K562 (cell line): Measurements from ENCODE around the gene UBA7. TPM values are rescaled to one million over a fixed set of nuclear protein-coding genes. Genes with fewer than 3 reads are reported as not detected.

Experiments
- BRF1 ChIP-seq: IDR thresholded peaks from 3 replicates; pipeline ENCODE4 v1.6.1; 2011; ENCODE audit warnings: borderline replicate concordance, mild to moderate bottlenecking; ENCODE audit not compliant: insufficient read length; ENCODE audit errors: extremely low read depth
- HMG20B ChIP-seq: fragments of 250-450 bp; sonication (Bioruptor Pico); IDR thresholded peaks from 2 replicates; pipeline ENCODE4 v1.5.0; 2021; ENCODE audit warnings: mild to moderate bottlenecking
- KAT8 ChIP-seq: fragments of 450-650 bp; IDR thresholded peaks from 2 replicates; pipeline ENCODE4 v1.6.1; 2016; ENCODE audit warnings: low read depth, mild to moderate bottlenecking
- KHSRP ChIP-seq: fragments of 450-650 bp; IDR thresholded peaks from 2 replicates; pipeline ENCODE4 v1.6.1; 2017
- KLF16 ChIP-seq: IDR thresholded peaks from 2 replicates; pipeline ENCODE4 v1.6.1; 2016; ENCODE audit warnings: antibody characterized with exemption
- LEF1 ChIP-seq: fragments of 450-650 bp; IDR thresholded peaks from 2 replicates; pipeline ENCODE4 v1.6.1; 2016; ENCODE audit warnings: mild to moderate bottlenecking
- MAZ ChIP-seq, 2 experiments: fragments of 450-650 bp in 1 of 2; sonication (generic) in 1 of 2; formaldehyde crosslinking; IDR thresholded peaks in 1 of 2; conservative IDR thresholded peaks in 1 of 2; 2 replicates each; pipeline versions ENCODE4 v1.4.0 to v1.5.0; 2020; ENCODE audit warnings: mild to moderate bottlenecking in 1 of 2, missing genetic modification reagents in 1 of 2
- NCOR1 ChIP-seq: fragments of 450-650 bp; IDR thresholded peaks from 2 replicates; pipeline ENCODE4 v1.6.1; 2016; ENCODE audit warnings: mild to moderate bottlenecking, moderate library complexity
- NELFE ChIP-seq: IDR thresholded peaks from 2 replicates; pipeline ENCODE4 v1.6.1; 2011; ENCODE audit warnings: mild to moderate bottlenecking; ENCODE audit not compliant: insufficient read depth, insufficient read length
- NFE2 ChIP-seq: IDR thresholded peaks from 2 replicates; pipeline ENCODE4 v1.6.1; 2014; ENCODE audit warnings: antibody characterized with exemption, low read depth
- PRPF4 ChIP-seq: fragments of 200-400 bp; formaldehyde crosslinking; IDR thresholded peaks from one replicate; pipeline ENCODE4 v1.6.1; 2017; ENCODE audit warnings: low read length, low read depth, mild to moderate bottlenecking; ENCODE audit not compliant: insufficient read depth, poor library complexity, severe bottlenecking
- SAFB2 ChIP-seq: fragments of 200-400 bp; formaldehyde crosslinking; IDR thresholded peaks from 2 replicates; pipeline ENCODE4 v1.6.1; 2018; ENCODE audit warnings: borderline replicate concordance, low read length, low read depth, moderate library complexity; ENCODE audit not compliant: severe bottlenecking
- SMARCA4 ChIP-seq: fragments of 450-650 bp; IDR thresholded peaks from 2 replicates; pipeline ENCODE4 v1.6.1; 2016
- TRIM24 ChIP-seq, 2 experiments: fragments of 450-650 bp; IDR thresholded peaks; 2 replicates each; pipeline ENCODE4 v1.6.1; 2016
- YY1 ChIP-seq, 3 experiments: IDR thresholded peaks; 2 replicates each; pipeline ENCODE4 v1.6.1; 2011; ENCODE audit warnings: low read length in 2 of 3, mild to moderate bottlenecking in 2 of 3, moderate library complexity in 2 of 3, borderline replicate concordance in 1 of 3, control low read depth in 1 of 3, low read depth in 1 of 3; ENCODE audit not compliant: insufficient read depth in 3 of 3, insufficient replicate concordance in 2 of 3, control insufficient read depth in 1 of 3, insufficient read length in 1 of 3; ENCODE audit errors: extremely low read depth in 1 of 3
- ZNF274 ChIP-seq: IDR thresholded peaks from 2 replicates; pipeline ENCODE4 v1.6.1; 2011; ENCODE audit warnings: low read depth, mild to moderate bottlenecking, low read length, moderate library complexity, borderline replicate concordance
- ZNF311 ChIP-seq: fragments of 250-450 bp; sonication (Bioruptor Pico); IDR thresholded peaks from 2 replicates; pipeline ENCODE4 v1.4.0; 2020; ENCODE audit warnings: mild to moderate bottlenecking, moderate library complexity
- ZNF778 ChIP-seq: fragments of 450-650 bp; formaldehyde crosslinking; IDR thresholded peaks from 2 replicates; pipeline ENCODE4 v1.4.0; 2020; ENCODE audit warnings: mild to moderate bottlenecking, moderate library complexity
- polyA plus RNA-seq, 8 experiments: library from polyadenylated mRNA; depleted of rRNA in 4 of 8; stranded (reverse) in 5 of 8; unstranded in 3 of 8; fragments of >200 nt; fragmentation: Nextera tagmentation in 2 of 8; fragmentation: Illumina TruSeq in 1 of 8; extraction: Ambion mirVana in 2 of 8; extraction: Trizol in 1 of 8; gene quantifications; 2 replicates each; pipeline versions ENCODE4 v1.2.1 to v1.2.3, GENCODE V29; 2011 to 2014; ENCODE audit warnings: inconsistent platforms in 1 of 8, missing spikeins in 1 of 8
- total RNA-seq, 7 experiments: library from RNA; depleted of rRNA in 6 of 7; stranded (reverse); fragments of >200 nt in 6 of 7; fragmentation: Illumina TruSeq in 2 of 7; extraction: Trizol in 2 of 7; gene quantifications; 2 replicates each; pipeline versions ENCODE4 v1.2.1 to v1.2.3, GENCODE V29; 2011 to 2021; ENCODE audit warnings: low replicate concordance in 1 of 7
- TF ChIP-seq, protein P1 (sequence below): IDR thresholded peaks from 2 replicates; pipeline ENCODE4 v1.6.1; 2012; ENCODE audit warnings: low read depth, low read length, improper control_type of control experiment, borderline replicate concordance
- TF ChIP-seq, protein P2 (sequence below), 3 experiments: fragments of 200-800 bp in 1 of 3; sonication (Bioruptor generic) in 1 of 3; sonication (generic) in 1 of 3; formaldehyde crosslinking in 1 of 3; IDR thresholded peaks; 2 replicates each; pipeline versions ENCODE4 v1.6.1 to v1.8.0; 2016 to 2022; ENCODE audit warnings: mild to moderate bottlenecking in 2 of 3, missing compliant biosample characterization in 2 of 3, missing genetic modification characterization in 2 of 3, missing genetic modification reagents in 1 of 3
- TF ChIP-seq, protein P3 (sequence below): sonication (generic); formaldehyde crosslinking; IDR thresholded peaks from 2 replicates; pipeline ENCODE4 v1.8.0; 2022; ENCODE audit warnings: missing genetic modification reagents, mild to moderate bottlenecking, moderate library complexity, borderline replicate concordance
- TF ChIP-seq, protein P4 (sequence below): fragments of 450-650 bp; IDR thresholded peaks from 2 replicates; pipeline ENCODE4 v1.7.0; 2016; ENCODE audit warnings: borderline replicate concordance

Gene UBA7
- total and polyA plus RNA-seq, 9 of the 15 experiments (the other 6 are each of a cell fraction or from before 2014, with no cell fraction given): 0.17 to 3.3 (median 2.0) TPM

DNA sequence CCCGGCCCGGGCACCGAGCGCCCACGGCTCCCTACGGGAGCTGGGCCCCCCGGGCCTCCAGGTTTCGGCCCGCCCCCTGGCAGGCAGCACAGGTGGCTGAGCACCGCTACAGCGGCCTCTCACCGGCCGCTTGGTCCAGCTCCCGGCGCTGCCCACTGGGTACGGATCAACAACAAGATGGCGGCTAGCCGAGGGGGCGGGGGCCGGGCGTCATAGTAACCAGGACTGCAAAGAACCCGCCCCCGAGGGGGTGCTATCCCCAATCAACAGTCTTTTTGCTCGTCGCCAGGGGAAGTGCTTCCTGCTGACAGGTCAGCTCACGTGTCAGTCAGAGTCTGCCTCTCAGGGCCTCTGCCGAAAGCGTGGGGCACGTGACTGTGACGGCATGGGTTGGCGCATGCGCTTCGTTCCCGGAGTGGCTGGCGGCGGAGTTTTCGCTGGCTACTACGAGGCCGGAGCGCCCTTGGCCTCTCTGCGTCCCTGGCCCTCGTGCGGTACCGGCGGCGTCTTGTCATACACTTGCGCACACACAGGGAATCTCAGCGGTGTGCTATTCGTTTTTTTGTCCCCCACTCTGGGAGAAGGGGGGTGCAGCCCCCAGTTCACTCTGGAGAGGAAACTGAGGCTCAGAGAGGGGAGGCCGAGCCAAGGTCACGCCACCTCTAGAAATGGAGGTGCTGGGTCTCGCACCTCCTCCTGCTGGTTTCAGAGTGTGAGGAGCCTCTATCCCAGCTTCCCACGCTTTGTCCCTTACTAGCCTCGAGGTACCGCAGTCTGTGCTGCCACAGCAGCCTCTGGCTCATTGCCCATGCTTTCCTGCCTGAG, 27.2 kb downstream of the UBA7 start, which contains the start of gene IP6K1 (continued):
- TF ChIP-seq, protein P1, sequence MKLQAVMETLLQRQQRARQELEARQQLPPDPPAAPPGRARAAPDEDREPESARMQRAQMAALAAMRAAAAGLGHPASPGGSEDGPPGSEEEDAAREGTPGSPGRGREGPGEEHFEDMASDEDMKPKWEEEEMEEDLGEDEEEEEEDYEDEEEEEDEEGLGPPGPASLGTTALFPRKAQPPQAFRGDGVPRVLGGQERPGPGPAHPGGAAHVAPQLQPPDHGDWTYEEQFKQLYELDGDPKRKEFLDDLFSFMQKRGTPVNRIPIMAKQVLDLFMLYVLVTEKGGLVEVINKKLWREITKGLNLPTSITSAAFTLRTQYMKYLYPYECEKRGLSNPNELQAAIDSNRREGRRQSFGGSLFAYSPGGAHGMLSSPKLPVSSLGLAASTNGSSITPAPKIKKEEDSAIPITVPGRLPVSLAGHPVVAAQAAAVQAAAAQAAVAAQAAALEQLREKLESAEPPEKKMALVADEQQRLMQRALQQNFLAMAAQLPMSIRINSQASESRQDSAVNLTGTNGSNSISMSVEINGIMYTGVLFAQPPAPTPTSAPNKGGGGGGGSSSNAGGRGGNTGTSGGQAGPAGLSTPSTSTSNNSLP: no peak
- 0 out of 2 replicates have a peak, but pooled peaks have one; percentile 37 for TF ChIP-seq LEF1
- TF ChIP-seq, protein P2, sequence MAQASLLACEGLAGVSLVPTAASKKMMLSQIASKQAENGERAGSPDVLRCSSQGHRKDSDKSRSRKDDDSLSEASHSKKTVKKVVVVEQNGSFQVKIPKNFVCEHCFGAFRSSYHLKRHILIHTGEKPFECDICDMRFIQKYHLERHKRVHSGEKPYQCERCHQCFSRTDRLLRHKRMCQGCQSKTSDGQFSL (CRISPR knock-in tag; IDR thresholded peaks at IDR 0.05): no peak
- TF ChIP-seq, protein P2 (tag; IDR thresholded peaks at IDR 0.05): no peak
- TF ChIP-seq TRIM24 (IDR thresholded peaks at IDR 0.05): no peak
- TF ChIP-seq KHSRP: no peak
- TF ChIP-seq YY1 (IDR thresholded peaks at IDR 0.05; ENCODE audit: borderline replicate concordance in 1 of 3, control insufficient read depth in 1 of 3, extremely low read depth in 1 of 3, insufficient read depth in 3 of 3, insufficient read length in 1 of 3, insufficient replicate concordance in 2 of 3, low read depth in 1 of 3, low read length in 2 of 3): peak; percentile 73 to 96 (median 93)
- TF ChIP-seq, protein P3, sequence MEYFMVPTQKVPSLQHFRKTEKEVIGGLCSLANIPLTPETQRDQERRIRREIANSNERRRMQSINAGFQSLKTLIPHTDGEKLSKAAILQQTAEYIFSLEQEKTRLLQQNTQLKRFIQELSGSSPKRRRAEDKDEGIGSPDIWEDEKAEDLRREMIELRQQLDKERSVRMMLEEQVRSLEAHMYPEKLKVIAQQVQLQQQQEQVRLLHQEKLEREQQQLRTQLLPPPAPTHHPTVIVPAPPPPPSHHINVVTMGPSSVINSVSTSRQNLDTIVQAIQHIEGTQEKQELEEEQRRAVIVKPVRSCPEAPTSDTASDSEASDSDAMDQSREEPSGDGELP (CRISPR knock-in tag): peak; percentile 61; the same call in 1 of the 2 replicates
- TF ChIP-seq ZNF778: no peak
- TF ChIP-seq SMARCA4: no peak
- no peak for TF ChIP-seq NFE2
- no peak for TF ChIP-seq KLF16
- TF ChIP-seq KAT8: no peak
- no peak for TF ChIP-seq SAFB2
- TF ChIP-seq, protein P4, sequence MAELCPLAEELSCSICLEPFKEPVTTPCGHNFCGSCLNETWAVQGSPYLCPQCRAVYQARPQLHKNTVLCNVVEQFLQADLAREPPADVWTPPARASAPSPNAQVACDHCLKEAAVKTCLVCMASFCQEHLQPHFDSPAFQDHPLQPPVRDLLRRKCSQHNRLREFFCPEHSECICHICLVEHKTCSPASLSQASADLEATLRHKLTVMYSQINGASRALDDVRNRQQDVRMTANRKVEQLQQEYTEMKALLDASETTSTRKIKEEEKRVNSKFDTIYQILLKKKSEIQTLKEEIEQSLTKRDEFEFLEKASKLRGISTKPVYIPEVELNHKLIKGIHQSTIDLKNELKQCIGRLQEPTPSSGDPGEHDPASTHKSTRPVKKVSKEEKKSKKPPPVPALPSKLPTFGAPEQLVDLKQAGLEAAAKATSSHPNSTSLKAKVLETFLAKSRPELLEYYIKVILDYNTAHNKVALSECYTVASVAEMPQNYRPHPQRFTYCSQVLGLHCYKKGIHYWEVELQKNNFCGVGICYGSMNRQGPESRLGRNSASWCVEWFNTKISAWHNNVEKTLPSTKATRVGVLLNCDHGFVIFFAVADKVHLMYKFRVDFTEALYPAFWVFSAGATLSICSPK: no peak
- no peak for TF ChIP-seq PRPF4
- no peak for TF ChIP-seq ZNF274
- peak; percentile 23 to 43; a peak in 3 of 4 replicates for TF ChIP-seq MAZ (CRISPR knock-in tag; conservative IDR thresholded peaks at IDR 0.05 in 1 of 2, IDR thresholded peaks at IDR 0.05 in 1 of 2)
- no peak for TF ChIP-seq NCOR1
- no peak for TF ChIP-seq ZNF311 (CRISPR knock-in tag)
- TF ChIP-seq BRF1: no peak
- no peak for TF ChIP-seq HMG20B (CRISPR knock-in tag)
- no peak for TF ChIP-seq NELFE
